ENCODE data around the gene CNTN4. TPM values are rescaled to one million over a fixed set of nuclear protein-coding genes. Genes with fewer than 3 reads are reported as not detected.

Gene CNTN4
- total and polyA plus RNA-seq, 2 experiments from 2014 or later: 0.91 to 4.0 TPM

DNA sequence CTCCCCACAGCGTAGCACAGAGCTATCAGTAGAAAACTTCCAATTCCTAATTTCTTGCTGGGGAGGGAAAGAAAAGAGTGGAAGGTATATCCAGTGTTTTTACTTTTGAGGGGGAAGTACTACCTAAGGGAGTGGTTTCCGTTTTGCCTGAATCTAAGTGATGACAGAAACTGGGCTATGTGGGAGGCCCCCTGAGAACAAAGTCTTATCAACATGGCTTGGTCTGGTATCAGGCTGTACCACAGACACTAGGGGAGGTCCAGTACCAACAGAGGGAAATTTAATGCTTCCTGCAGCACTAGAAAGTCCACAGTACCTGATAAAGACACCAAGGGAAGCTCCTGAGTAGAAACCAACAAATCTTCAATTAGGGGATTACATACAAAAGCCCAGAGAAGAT lies 812.3 kb downstream of the CNTN4 start (continued):
- no peak for TF ChIP-seq NANOG (IDR thresholded peaks at IDR 0.05; ENCODE audit: borderline replicate concordance)

DNA sequence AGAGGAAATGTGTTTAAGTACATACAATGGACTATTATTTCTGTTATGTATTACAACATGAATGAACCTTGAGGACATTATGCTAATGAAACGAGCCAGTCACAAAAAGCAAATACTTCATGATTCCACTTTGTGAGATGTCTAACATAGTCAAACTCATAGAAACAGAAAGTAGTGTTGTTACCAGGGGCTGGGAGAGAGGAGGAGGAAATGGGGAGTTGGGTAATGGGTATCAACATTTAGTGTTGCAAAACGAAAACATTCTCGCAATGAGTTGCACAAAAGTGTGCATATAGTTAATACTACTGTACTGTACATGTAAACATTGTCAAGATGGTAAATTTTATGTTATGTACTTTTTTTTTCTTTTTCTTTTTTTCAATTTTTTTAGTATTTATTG lies 817.2 kb downstream of the CNTN4 start:
- Histone ChIP-seq H3K4me2 (no peak overlapping the region), H4K20me1 (replicated peaks; ENCODE audit: insufficient read depth) (no peaks in the 10 kb centered on the region), H3K4me1 (ENCODE audit: insufficient read depth) (no peaks in the 10 kb centered on the region), H3F3A (replicated peaks; ENCODE audit: low read depth) (no peaks in the 10 kb centered on the region), H3K27ac (ENCODE audit: low read depth) (no peak overlapping the region), H3K4me3 (no peak overlapping the region), H3K36me3 (ENCODE audit: insufficient read depth) (no peaks in the 10 kb centered on the region), H3K79me2 (replicated peaks; ENCODE audit: insufficient read depth) (no peaks in the 10 kb centered on the region), H3K9me2 (ENCODE audit: insufficient read depth) (no peaks in the 10 kb centered on the region), H3K27me3 (ENCODE audit: insufficient read depth) (no peaks in the 10 kb centered on the region), H2AFZ (no peak overlapping the region)
- Mint-ChIP-seq H3K27ac (no peak overlapping the region), H3K36me3 (ENCODE audit: low read depth) (peaks cover 41% of the 10 kb centered on the region), H3K4me1 (no peaks in the 10 kb centered on the region), H3K27me3 (ENCODE audit: insufficient read depth, low read depth, poor library complexity) (no peaks in the 10 kb centered on the region), H3K4me3 (no peak overlapping the region), H3K9me3 (peaks cover 94% of the 10 kb centered on the region)
- ATAC-seq (no peak), DNase-seq (ENCODE audit: low spot score) (no peak)
- TF ChIP-seq JUNB (IDR thresholded peaks at IDR 0.05; ENCODE audit: unreplicated experiment) (no peak), CTCF (conservative IDR thresholded peaks at IDR 0.05; ENCODE audit: low read depth in 2 of 2) (no peak), ZNF331 (CRISPR knock-in tag; IDR thresholded peaks at IDR 0.05; ENCODE audit: low read depth) (no peak), ETS1 (IDR thresholded peaks at IDR 0.05) (no peak), ZNF114 (CRISPR knock-in tag; IDR thresholded peaks at IDR 0.05) (no peak), EZH2phosphoT487 (IDR thresholded peaks at IDR 0.05; ENCODE audit: unreplicated experiment) (no peak), REST (IDR thresholded peaks at IDR 0.05; ENCODE audit: unreplicated experiment) (no peak), POLR2AphosphoS5 (IDR thresholded peaks at IDR 0.05; ENCODE audit: low read depth) (no peak), NANOG (IDR thresholded peaks at IDR 0.05; ENCODE audit: borderline replicate concordance) (no peak), STAT1 (IDR thresholded peaks at IDR 0.05; ENCODE audit: unreplicated experiment) (no peak), EZH2 (IDR thresholded peaks at IDR 0.05; ENCODE audit: low read depth, unreplicated experiment) (no peak), CREB1 (CRISPR knock-in tag; IDR thresholded peaks at IDR 0.05; ENCODE audit: low read depth) (no peak)
- TF ChIP-seq, protein P1, sequence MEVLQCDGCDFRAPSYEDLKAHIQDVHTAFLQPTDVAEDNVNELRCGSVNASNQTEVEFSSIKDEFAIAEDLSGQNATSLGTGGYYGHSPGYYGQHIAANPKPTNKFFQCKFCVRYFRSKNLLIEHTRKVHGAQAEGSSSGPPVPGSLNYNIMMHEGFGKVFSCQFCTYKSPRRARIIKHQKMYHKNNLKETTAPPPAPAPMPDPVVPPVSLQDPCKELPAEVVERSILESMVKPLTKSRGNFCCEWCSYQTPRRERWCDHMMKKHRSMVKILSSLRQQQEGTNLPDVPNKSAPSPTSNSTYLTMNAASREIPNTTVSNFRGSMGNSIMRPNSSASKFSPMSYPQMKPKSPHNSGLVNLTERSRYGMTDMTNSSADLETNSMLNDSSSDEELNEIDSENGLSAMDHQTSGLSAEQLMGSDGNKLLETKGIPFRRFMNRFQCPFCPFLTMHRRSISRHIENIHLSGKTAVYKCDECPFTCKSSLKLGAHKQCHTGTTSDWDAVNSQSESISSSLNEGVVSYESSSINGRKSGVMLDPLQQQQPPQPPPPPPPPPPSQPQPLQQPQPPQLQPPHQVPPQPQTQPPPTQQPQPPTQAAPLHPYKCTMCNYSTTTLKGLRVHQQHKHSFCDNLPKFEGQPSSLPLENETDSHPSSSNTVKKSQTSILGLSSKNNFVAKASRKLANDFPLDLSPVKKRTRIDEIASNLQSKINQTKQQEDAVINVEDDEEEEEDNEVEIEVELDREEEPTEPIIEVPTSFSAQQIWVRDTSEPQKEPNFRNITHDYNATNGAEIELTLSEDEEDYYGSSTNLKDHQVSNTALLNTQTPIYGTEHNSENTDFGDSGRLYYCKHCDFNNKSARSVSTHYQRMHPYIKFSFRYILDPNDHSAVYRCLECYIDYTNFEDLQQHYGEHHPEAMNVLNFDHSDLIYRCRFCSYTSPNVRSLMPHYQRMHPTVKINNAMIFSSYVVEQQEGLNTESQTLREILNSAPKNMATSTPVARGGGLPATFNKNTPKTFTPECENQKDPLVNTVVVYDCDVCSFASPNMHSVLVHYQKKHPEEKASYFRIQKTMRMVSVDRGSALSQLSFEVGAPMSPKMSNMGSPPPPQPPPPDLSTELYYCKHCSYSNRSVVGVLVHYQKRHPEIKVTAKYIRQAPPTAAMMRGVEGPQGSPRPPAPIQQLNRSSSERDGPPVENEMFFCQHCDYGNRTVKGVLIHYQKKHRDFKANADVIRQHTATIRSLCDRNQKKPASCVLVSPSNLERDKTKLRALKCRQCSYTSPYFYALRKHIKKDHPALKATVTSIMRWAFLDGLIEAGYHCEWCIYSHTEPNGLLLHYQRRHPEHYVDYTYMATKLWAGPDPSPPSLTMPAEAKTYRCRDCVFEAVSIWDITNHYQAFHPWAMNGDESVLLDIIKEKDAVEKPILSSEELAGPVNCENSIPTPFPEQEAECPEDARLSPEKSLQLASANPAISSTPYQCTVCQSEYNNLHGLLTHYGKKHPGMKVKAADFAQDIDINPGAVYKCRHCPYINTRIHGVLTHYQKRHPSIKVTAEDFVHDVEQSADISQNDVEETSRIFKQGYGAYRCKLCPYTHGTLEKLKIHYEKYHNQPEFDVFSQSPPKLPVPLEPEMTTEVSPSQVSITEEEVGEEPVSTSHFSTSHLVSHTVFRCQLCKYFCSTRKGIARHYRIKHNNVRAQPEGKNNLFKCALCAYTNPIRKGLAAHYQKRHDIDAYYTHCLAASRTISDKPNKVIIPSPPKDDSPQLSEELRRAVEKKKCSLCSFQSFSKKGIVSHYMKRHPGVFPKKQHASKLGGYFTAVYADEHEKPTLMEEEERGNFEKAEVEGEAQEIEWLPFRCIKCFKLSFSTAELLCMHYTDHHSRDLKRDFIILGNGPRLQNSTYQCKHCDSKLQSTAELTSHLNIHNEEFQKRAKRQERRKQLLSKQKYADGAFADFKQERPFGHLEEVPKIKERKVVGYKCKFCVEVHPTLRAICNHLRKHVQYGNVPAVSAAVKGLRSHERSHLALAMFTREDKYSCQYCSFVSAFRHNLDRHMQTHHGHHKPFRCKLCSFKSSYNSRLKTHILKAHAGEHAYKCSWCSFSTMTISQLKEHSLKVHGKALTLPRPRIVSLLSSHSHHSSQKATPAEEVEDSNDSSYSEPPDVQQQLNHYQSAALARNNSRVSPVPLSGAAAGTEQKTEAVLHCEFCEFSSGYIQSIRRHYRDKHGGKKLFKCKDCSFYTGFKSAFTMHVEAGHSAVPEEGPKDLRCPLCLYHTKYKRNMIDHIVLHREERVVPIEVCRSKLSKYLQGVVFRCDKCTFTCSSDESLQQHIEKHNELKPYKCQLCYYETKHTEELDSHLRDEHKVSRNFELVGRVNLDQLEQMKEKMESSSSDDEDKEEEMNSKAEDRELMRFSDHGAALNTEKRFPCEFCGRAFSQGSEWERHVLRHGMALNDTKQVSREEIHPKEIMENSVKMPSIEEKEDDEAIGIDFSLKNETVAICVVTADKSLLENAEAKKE (CRISPR knock-in tag; IDR thresholded peaks at IDR 0.05): no peak

Measured in GM23338 (cell line).